Natural killer cell (primary cell): ENCODE data around the gene MARCHF4. TPM values are rescaled to one million over a fixed set of nuclear protein-coding genes. Genes with fewer than 3 reads are reported as not detected.

Source experiments
- ATAC-seq, 3 donors: fragments of 150-1000 bp in 2 of 3; fragments of 200-7000 bp in 1 of 3; cut with Tn5 transposase; 1 replicate in 1 of 3; 2 replicates in 2 of 3; pipeline ENCODE4 v1.10.0; 2021; ENCODE audit warnings: mild to moderate bottlenecking in 2 of 3, moderate library complexity in 2 of 3
- DNase-seq, 2 donors: peaks; one replicate each; pipeline versions ENCODE4 v3.0.0 to v3.0.0-alpha.2; 2013 to 2021; ENCODE audit warnings: mixed read lengths in 1 of 2
- H3K27ac ChIP-seq: one replicate; pipeline ENCODE4 v1.5.1; 2013; ENCODE audit warnings: mild to moderate bottlenecking, low read length
- H3K27me3 ChIP-seq: one replicate; pipeline ENCODE4 v1.6.1; 2013; ENCODE audit warnings: low read length; ENCODE audit not compliant: control insufficient read depth, insufficient read depth
- H3K36me3 ChIP-seq: one replicate; pipeline ENCODE4 v1.6.1; 2013; ENCODE audit warnings: low read length; ENCODE audit not compliant: control insufficient read depth, insufficient read depth
- H3K4me1 ChIP-seq: one replicate; pipeline ENCODE4 v1.6.1; 2013; ENCODE audit warnings: low read length; ENCODE audit not compliant: control insufficient read depth, insufficient read depth
- H3K4me3 ChIP-seq: one replicate; pipeline ENCODE4 v1.5.1; 2013; ENCODE audit warnings: low read length
- H3K9me3 ChIP-seq: one replicate; pipeline ENCODE4 v1.6.1; 2013; ENCODE audit warnings: low read length; ENCODE audit not compliant: control insufficient read depth, insufficient read depth
- H3K27ac Mint-ChIP-seq, 2 donors: one replicate each; pipeline ENCODE4 v1.8.0; 2022; ENCODE audit warnings: mild to moderate bottlenecking in 2 of 2, mixed read lengths in 2 of 2, moderate library complexity in 1 of 2
- H3K27me3 Mint-ChIP-seq, 2 donors: one replicate each; pipeline ENCODE4 v1.8.0; 2022; ENCODE audit warnings: low read depth in 2 of 2, mixed read lengths in 2 of 2
- H3K36me3 Mint-ChIP-seq: one replicate; pipeline ENCODE4 v1.8.0; 2022; ENCODE audit warnings: mixed read lengths
- H3K4me1 Mint-ChIP-seq, 2 donors: one replicate each; pipeline ENCODE4 v1.8.0; 2022; ENCODE audit warnings: mixed read lengths in 2 of 2
- H3K4me3 Mint-ChIP-seq: one replicate; pipeline ENCODE4 v1.8.0; 2022; ENCODE audit warnings: mild to moderate bottlenecking, moderate library complexity, mixed read lengths
- H3K9me3 Mint-ChIP-seq, 2 donors: one replicate each; pipeline ENCODE4 v1.8.0; 2022; ENCODE audit warnings: mixed read lengths in 2 of 2
- WGBS: methylation state at CpG from one replicate; pipeline ENCODE4 v1.1.7; 2013; ENCODE audit warnings: missing lambda C conversion rate; ENCODE audit not compliant: insufficient coverage; 5-methylcytosine and 5-hydroxymethylcytosine counted together
- intact Hi-C: fragments of 100-400 bp; cut with micrococcal nuclease; formaldehyde crosslinking; loops from one replicate; pipeline ENCODE4 v1.14.2; 2022
- total RNA-seq, 4 donors: library from RNA; stranded (reverse); fragments of 120-200 nt in 1 of 4; gene quantifications; one replicate each; pipeline versions ENCODE4 v1.2.3 to v1.2.4, GENCODE V29; 2013 to 2022
- TF ChIP-seq, protein P1 (sequence below): fragments of 200-600 bp; IDR thresholded peaks from one replicate; pipeline ENCODE4 v1.8.0; 2022; ENCODE audit warnings: antibody characterized with exemption

MARCHF4 gene
- total RNA-seq, 3 donors from 2014 or later (not counting 1 experiment from before 2014, with no cell fraction given), result not detected

DNA sequence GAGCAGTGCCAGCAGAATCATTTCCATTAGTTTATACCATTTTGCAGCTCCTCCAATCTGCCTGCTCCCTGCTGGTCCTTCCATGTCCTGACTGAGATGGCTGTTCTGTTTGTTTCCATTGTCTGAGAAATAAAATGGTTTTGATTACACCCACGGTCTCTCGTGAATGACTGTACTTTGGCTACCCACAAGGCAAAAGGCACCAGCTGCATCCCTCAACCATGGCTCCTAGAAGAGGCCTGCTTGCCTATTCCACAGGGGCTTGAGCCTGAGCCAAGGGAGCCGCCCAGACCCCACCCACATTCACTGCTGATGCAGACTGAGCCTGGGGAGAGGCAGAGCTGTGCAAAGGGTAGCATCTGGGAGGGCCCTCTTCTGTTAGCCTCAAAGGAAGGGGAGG lies 31.2 kb downstream of the MARCHF4 start:
- no peaks in the 10 kb centered on the region for H3K36me3 Mint-ChIP-seq
- intact Hi-C loops, result no loop called here
- H3K27ac ChIP-seq, result no peak overlapping the region
- H3K36me3 ChIP-seq, result no peaks in the 10 kb centered on the region
- no peaks in the 10 kb centered on the region for H3K27me3 ChIP-seq
- H3K4me1 ChIP-seq, result no peaks in the 10 kb centered on the region
- ATAC-seq, result no peak
- peaks cover 4 to 16% of the 10 kb centered on the region in 2 donors for H3K4me1 Mint-ChIP-seq
- no peaks in the 10 kb centered on the region for H3K9me3 Mint-ChIP-seq
- no peak overlapping the region for H3K4me3 Mint-ChIP-seq
- DNase-seq, result no peak
- H3K4me3 ChIP-seq, result no peak overlapping the region
- 61% methylated on average over 3 of the region's 3 CpGs for WGBS
- TF ChIP-seq, protein P1, sequence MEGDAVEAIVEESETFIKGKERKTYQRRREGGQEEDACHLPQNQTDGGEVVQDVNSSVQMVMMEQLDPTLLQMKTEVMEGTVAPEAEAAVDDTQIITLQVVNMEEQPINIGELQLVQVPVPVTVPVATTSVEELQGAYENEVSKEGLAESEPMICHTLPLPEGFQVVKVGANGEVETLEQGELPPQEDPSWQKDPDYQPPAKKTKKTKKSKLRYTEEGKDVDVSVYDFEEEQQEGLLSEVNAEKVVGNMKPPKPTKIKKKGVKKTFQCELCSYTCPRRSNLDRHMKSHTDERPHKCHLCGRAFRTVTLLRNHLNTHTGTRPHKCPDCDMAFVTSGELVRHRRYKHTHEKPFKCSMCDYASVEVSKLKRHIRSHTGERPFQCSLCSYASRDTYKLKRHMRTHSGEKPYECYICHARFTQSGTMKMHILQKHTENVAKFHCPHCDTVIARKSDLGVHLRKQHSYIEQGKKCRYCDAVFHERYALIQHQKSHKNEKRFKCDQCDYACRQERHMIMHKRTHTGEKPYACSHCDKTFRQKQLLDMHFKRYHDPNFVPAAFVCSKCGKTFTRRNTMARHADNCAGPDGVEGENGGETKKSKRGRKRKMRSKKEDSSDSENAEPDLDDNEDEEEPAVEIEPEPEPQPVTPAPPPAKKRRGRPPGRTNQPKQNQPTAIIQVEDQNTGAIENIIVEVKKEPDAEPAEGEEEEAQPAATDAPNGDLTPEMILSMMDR, result no peak
- no peaks in the 10 kb centered on the region for H3K9me3 ChIP-seq
- H3K27me3 Mint-ChIP-seq, result no peaks in the 10 kb centered on the region
- no peak overlapping the region for H3K27ac Mint-ChIP-seq

DNA sequence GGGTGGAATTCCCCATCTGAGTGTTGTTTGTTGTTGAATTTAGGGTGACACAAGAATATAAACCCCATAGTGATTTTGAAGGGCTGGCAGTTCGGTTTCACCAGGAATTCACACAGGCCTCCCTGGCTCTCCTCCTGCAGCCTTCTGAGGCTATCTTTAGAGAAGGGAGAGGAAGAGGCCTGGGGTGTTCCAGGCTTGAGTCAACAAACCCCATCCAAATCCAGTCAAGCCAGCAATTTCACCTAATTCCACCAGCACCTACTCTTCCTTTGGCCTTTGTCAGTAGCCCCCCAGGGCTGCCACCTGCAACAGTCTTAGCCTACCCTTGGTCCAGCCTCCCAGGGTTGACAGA lies 32.0 kb downstream of the MARCHF4 start:
- H3K4me1 Mint-ChIP-seq, result peaks cover 4 to 16% of the 10 kb centered on the region in 2 donors

DNA sequence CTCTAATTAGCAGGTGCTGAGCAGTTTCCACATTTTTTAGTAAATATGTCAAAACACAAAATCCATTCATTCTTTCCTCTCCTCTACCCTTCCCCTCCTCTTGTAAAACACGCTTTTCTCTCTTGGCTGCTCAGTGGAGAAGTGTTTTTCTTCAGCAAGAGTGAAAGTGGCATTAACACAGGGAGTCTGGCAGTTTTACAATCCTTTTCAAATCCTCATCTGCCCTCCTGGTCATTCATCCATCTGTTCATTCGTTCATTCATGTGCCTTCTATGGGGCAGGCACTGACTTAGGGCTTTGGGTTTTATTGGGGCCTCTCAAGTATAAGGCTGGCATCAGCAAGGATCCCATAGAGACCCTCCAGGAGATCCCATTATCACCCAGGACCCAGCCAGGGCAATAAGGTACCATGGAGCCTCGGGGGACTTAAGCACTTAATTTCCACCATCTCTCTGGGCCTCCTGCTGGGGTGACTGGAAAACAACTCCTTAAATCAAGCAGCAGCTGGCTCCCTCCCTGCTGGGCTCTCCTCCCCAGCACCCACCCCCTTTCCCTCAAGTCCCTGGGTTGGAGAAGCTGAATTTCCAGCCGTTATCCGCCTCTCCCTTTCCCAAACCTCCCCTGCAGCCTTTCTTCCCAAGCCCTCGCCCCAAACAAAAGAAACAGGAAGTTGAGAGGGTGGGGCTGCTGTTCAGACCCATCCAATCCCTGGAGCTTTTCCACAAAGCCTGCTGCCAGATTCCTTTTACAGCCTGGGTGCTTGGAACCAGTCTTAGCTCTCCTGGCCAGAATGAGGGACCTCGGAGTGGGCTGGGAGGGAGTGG lies 32.6 kb downstream of the MARCHF4 start:
- H3K4me1 ChIP-seq, result no peaks in the 10 kb centered on the region
- Mint-ChIP-seq H3K27me3 (no peaks in the 10 kb centered on the region), H3K36me3 (no peaks in the 10 kb centered on the region), H3K27ac (no peak overlapping the region), H3K4me3 (no peak overlapping the region), H3K4me1 (peaks cover 4 to 14% of the 10 kb centered on the region in 2 donors), H3K9me3 (no peaks in the 10 kb centered on the region)
- 83% methylated on average over 5 of the region's 7 CpGs for WGBS
- no peaks in the 10 kb centered on the region for H3K36me3 ChIP-seq
- H3K4me3 ChIP-seq, result no peak overlapping the region
- no peak overlapping the region for H3K27ac ChIP-seq
- intact Hi-C loops, result no loop called here
- ATAC-seq (no peak), DNase-seq (no peak)
- no peaks in the 10 kb centered on the region for H3K9me3 ChIP-seq
- TF ChIP-seq, protein P1, result no peak
- no peaks in the 10 kb centered on the region for H3K27me3 ChIP-seq

More for the DNA sequence above, 32.0 kb downstream of the MARCHF4 start:
- TF ChIP-seq, protein P1, result no peak
- no peaks in the 10 kb centered on the region for H3K27me3 ChIP-seq
- Mint-ChIP-seq H3K27me3 (no peaks in the 10 kb centered on the region), H3K4me3 (no peak overlapping the region), H3K36me3 (no peaks in the 10 kb centered on the region), H3K27ac (no peak overlapping the region), H3K9me3 (no peaks in the 10 kb centered on the region)
- ATAC-seq, result no peak
- no peak overlapping the region for H3K4me3 ChIP-seq
- no peak overlapping the region for H3K27ac ChIP-seq
- intact Hi-C loops, result no loop called here
- WGBS, result 60% methylated on average over 1 of the region's 1 CpG
- H3K4me1 ChIP-seq, result no peaks in the 10 kb centered on the region
- no peaks in the 10 kb centered on the region for H3K36me3 ChIP-seq
- DNase-seq, result no peak
- no peaks in the 10 kb centered on the region for H3K9me3 ChIP-seq

- Histone ChIP-seq H3K4me1 (no peaks in the 10 kb centered on the region), H3K27me3 (no peaks in the 10 kb centered on the region), H3K27ac (no peak overlapping the region), H3K4me3 (no peak overlapping the region), H3K36me3 (no peaks in the 10 kb centered on the region), H3K9me3 (no peaks in the 10 kb centered on the region)
- Mint-ChIP-seq H3K4me3 (no peak overlapping the region), H3K27me3 (no peaks in the 10 kb centered on the region), H3K9me3 (no peaks in the 10 kb centered on the region), H3K36me3 (no peaks in the 10 kb centered on the region), H3K27ac (no peak overlapping the region), H3K4me1 (peaks cover 0 to 4% of the 10 kb centered on the region in 2 donors)
- 86% methylated on average over 1 of the region's 1 CpG for WGBS
- no peak for ATAC-seq
- intact Hi-C loops, result no loop called here
- TF ChIP-seq, protein P1, result no peak
- no peak for DNase-seq
These were observed 37.0 kb downstream of the MARCHF4 start for GRCh38 chr2:216335252-216335651.
